Glomerular visceral epithelial cell (primary cell): ENCODE results near the gene TRIM62.
A peak's percentile ranks its signal among the peaks of the same experiment; 100 is the strongest.

Experiments used
- DNase-seq: peaks from one replicate; pipeline ENCODE4 v3.0.0-alpha.2; 2016; ENCODE audit errors: extremely low spot score

TRIM62 gene

DNA sequence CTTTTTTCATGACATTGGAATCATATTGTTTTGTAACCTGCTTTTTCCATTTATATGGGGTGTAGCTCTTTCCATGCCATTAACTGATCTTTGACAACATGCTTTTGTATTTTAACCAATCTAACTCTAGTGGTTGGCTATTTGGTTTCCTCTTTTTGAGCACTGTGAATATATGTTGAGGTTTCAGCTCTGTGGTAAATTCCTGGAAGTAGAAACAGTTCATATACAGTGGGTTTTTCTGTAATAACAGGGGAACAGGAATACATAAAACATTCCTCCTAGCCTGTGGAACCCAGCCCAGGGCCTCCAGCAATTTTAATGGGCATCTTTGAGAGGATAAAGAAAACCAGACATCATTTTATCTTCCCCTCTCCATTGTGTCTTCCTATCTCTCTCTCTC is 83.5 kb downstream of the TRIM62 start:
- peak; percentile 47 for DNase-seq

DNA sequence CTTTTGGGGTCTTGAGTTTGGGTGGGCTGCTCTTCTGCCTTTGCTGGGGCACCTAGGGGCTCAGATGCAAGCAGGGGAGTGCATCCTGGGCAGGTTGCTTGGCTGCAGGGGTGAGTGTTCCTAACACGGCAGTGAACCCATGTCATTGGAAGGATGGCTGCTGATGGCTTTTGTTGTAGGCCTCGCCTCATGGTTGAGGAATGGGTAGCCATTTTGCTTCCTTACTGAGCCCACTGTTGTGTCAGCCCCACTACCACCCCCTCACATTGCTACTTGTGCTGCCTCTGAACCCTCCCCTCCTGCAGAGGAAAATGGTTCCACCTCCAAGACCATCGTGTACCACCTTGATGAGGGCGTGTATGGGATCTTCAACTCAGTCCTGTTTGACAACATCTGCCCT is 84.1 kb downstream of the TRIM62 start:
- no peak for DNase-seq

DNA sequence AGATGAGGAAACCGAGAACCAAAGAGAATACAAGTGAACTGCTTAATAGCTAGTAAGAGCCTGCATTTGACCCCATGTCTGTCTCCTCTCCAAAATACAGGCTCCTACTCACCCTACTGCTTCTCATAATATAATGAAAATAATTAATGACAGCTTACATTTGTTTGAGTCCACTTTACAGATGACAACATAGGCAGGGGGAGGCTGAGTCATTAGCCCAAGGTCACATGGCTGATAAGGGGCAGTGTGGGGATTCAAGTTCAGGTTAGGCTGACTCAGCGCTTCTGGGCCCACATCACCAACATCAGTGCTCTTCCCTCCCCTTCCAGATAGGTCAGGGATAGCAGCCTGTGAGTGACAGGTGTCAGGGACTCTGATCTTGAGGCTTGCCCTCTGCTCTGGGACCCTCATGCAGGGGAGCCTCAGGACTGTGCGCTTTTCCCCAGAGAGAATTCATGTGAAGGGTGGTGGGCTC is 84.7 kb downstream of the TRIM62 start:
- no peak for DNase-seq

DNA sequence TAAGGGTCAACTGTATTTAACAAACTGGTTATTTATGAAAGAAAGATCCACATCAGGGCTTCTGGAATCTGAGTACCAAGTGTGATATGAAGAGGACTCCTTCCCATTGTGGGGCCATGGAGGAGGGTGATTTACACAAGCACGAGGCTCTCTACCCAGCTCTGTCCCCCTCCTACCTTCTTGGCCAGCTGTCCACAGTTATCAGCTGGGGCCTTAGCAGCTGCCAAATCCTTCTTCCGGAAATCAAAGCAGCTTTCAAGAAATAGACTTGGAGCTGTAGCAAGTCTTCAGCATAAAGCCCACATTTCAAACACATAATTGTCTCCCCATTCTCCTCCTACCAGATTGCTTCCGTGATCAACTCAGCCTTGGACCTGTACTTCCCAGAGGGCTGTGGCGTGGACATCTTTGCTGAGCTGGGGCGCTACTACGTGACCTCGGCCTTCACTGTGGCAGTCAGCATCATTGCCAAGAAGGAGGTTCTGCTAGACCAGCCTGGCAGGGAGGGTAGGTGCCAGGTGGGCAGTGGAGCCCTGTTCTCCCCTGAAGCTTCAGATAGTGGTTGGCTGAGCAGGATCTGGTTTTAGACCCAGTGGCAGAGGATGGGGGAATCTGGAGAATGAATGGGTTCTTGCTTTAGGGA is 85.4 kb downstream of the TRIM62 start:
- DNase-seq, result no peak
